HG02938 (cell line): ENCODE results near the gene SLC45A3.
"Not testable (repeated sequence)": the region's sequence is repeated elsewhere in the genome, so short reads cannot be mapped to it uniquely, and the experiment has no call there.

ENCODE experiments used
- ATAC-seq: cut with Tn5 transposase; IDR thresholded peaks from one replicate; pipeline ENCODE4 v1.9.1; 2021; ENCODE audit warnings: mild to moderate bottlenecking, moderate library complexity; ENCODE audit not compliant: unreplicated experiment

Gene SLC45A3

GRCh38 chr1:205680073-205680851, at the start of gene SLC45A3:
Gene SLC45A3 (minus strand): TSS chr1:205680509. CDS start chr1:205664656, 15,853 bp downstream.
- ATAC-seq, result no peak

DNA sequence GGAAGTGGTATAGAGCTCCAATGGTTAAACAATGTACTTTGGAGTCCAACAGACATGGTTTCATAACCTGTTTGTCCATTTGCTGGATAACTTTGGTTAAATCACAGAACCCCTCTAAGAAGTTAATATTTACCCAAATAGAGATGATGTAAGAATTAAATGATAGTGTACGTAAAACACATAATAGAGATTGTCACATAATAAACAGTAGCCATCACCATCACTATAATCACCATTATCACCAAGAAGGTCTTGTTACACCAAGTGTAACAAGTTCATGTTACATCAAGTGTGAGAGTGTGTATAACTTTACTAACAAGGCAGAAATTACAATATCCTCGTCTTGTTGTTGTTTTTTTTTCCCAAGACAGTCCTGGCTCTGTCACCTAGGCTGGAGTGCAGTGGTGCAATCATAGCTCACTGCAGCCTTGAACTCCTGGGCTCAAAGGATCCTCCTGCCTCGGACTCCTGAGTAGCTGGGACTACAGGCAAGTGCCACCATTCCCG, 46.4 kb upstream of the SLC45A3 start:
- ATAC-seq, result no peak

DNA sequence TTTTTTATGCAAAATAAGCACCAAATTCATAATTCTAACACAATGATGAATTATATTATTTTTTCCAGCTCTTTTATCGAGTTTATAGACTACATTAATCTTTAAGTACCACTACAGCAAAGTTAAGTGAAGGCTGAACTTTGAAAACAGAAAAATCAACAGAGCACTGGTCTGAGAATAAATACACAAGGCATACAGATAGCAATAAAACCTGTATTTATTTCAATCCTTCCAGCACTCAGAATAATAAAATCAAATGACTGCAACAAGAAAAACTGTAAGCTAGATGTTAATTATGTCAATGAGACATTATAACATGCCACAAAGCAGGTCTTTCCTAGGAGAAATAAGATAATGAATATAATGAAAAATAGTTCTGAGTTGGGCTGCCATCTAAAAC, 45.2 kb upstream of the SLC45A3 start:
- ATAC-seq, result no peak

DNA sequence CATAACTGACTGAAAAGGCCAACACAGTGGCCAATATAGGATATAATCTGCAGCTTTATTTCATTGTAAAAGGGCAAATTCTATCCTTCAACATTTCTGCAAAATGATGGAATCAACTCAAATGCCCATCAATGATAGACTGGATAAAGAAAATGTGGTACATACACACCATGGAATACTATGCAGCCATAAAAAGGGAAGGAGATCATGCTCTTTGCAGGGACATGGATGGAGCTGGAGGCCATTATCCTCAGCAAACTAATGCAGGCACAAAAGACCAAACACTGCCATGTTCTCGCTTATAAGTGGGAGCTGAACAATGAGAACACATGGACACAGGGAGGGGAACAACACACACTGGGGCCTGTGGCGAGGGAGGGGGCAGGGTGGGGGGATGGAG, 40.4 kb upstream of the SLC45A3 start:
- ATAC-seq, result not testable (repeated sequence)

- ATAC-seq, result no peak
Observed at GRCh38 chr1:205719762-205720161, 39.5 kb upstream of the SLC45A3 start.

GRCh38 chr1:205719015-205719414, 38.7 kb upstream of the SLC45A3 start:
- ATAC-seq, result no peak

- ATAC-seq, result no peak
Observed at GRCh38 chr1:205716371-205717132, 36.2 kb upstream of the SLC45A3 start.

GRCh38 chr1:205715628-205716027, 35.3 kb upstream of the SLC45A3 start:
- no peak for ATAC-seq

- ATAC-seq, result no peak
Observed at GRCh38 chr1:205714906-205715246, 34.6 kb upstream of the SLC45A3 start.

- no peak for ATAC-seq
Observed at GRCh38 chr1:205714190-205714905, 34.0 kb upstream of the SLC45A3 start.

DNA sequence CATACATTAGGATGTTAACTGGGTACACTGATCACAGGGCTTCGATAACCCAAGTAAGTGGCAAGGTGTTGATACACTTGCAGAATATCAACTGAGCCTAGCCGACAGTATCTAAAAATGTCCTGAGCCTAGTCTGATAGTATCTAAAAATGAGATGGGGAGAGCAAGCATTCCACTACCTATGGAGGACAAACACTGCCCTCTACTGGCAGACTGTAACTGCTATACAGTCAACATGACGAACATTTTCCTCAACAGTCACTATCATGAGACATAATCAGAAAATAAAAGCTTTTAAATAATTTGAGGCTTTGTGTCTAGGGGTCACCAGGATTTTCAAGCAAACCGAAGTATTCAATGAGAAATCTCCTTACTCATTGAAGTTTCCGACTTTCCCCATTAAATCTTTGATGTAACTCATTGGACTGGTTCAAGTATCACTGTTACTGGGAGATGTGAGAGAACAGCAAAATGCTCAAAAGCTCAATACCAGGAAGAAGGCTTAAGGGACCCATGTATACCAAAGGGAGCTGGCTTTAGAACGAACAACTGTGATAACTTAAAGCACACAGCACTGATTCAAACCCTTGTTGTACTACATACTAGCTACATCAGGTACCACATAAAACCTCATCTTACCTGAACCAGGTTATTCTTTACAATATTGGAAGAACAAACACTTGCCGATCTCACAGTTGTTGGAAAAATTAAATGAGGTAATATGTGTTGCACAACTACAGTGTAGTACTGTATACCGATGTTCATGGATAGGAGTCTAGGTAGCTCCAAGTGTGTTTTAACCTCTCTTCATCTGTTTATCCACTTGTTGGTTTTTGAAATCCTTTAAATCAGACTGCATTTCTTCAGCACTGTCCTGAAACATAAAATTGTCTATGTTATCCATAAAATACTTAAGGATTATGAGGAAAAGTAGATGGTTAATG, 31.1 kb upstream of the SLC45A3 start:
- no peak for ATAC-seq

GRCh38 chr1:205710201-205711062, 30.1 kb upstream of the SLC45A3 start:
- ATAC-seq, result no peak

- no peak for ATAC-seq
Observed at GRCh38 chr1:205709640-205710039, 29.3 kb upstream of the SLC45A3 start.

GRCh38 chr1:205709059-205709398, 28.7 kb upstream of the SLC45A3 start:
- no peak for ATAC-seq

- no peak for ATAC-seq
Observed at GRCh38 chr1:205706601-205707502, 26.5 kb upstream of the SLC45A3 start.

GRCh38 chr1:205704903-205705302, 24.6 kb upstream of the SLC45A3 start:
- ATAC-seq, result no peak

DNA sequence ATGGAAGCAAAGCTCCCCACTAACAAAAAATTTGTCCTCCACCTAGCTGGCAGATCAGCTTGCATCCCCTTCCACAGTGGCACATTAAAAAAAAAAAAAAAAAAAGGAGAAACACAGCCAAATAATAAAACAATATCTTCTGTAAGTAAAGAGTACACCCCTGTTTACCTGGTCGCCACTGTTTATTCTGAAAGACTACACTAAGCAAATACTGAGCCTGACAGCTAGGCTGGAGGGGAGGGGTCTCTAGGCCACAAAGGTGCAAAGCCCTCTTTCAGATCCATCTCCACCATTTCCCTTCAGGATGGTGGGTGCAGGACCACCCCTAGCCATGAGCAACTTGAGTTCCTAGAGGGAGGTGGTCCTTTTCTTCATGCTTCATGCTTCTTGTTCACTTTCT, 22.8 kb upstream of the SLC45A3 start:
- ATAC-seq, result no peak

GRCh38 chr1:205701891-205702290, 21.6 kb upstream of the SLC45A3 start:
- no peak for ATAC-seq

DNA sequence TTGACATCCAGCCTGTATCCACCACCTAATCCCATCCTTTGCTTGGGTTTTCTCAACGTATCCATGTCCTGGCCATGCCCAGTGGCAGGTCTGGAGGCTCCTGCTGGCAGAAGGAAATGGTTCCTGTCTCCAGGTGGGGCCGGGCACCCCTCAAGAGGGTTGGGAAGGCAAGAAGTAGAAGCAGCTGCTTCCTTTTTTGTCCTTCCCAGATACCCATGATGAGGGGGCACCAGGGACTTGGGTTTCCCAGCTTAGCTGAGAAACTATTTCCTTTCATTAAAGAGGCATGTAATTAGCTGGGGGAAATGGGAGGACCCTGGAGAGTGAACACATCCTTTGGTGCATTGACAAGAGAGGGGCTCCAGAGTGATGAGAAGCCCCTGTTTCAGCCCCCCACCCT, 21.1 kb upstream of the SLC45A3 start:
- no peak for ATAC-seq
